Liver (tissue), 9 donors: ENCODE results near the gene CCDC91. TPM values are rescaled to one million over a fixed set of nuclear protein-coding genes. Genes with fewer than 3 reads are reported as not detected.

Experiments
- DNase-seq: peaks from one replicate; pipeline ENCODE4 v3.0.0-alpha.2; 2017; ENCODE audit warnings: low spot score
- H3K27ac ChIP-seq, 2 donors: one replicate each; pipeline ENCODE4 v1.7.0; 2013; ENCODE audit warnings: inconsistent platforms in 2 of 2, low read length in 2 of 2, control low read depth in 1 of 2, low read depth in 1 of 2, mild to moderate bottlenecking in 1 of 2
- H3K27me3 ChIP-seq, 4 donors: one replicate each; pipeline versions ENCODE4 v1.6.1 to v1.7.0; 2013; ENCODE audit warnings: low read length in 3 of 4, inconsistent platforms in 1 of 4, mild to moderate bottlenecking in 1 of 4, moderate library complexity in 1 of 4; ENCODE audit not compliant: control insufficient read depth in 4 of 4, insufficient read depth in 4 of 4
- H3K36me3 ChIP-seq, 4 donors: one replicate each; pipeline versions ENCODE4 v1.6.1 to v1.7.0; 2013; ENCODE audit warnings: low read length in 3 of 4, mild to moderate bottlenecking in 3 of 4, low read depth in 1 of 4, moderate library complexity in 1 of 4; ENCODE audit not compliant: control insufficient read depth in 4 of 4, insufficient read depth in 3 of 4
- H3K4me1 ChIP-seq, 4 donors: one replicate each; pipeline versions ENCODE4 v1.6.1 to v1.7.0; 2013; ENCODE audit warnings: low read length in 3 of 4, mild to moderate bottlenecking in 3 of 4, moderate library complexity in 1 of 4; ENCODE audit not compliant: control insufficient read depth in 4 of 4, insufficient read depth in 4 of 4
- H3K4me3 ChIP-seq, 3 donors: one replicate each; pipeline versions ENCODE4 v1.6.1 to v1.7.0; 2013; ENCODE audit warnings: low read length in 3 of 3, control low read depth in 1 of 3, low read depth in 1 of 3, mild to moderate bottlenecking in 1 of 3
- H3K9ac ChIP-seq, 2 donors: one replicate each; pipeline ENCODE4 v1.7.0; 2013; ENCODE audit warnings: low read length in 2 of 2, mild to moderate bottlenecking in 2 of 2, moderate library complexity in 2 of 2, control low read depth in 1 of 2, low read depth in 1 of 2
- H3K9me3 ChIP-seq, 4 donors: one replicate each; pipeline versions ENCODE4 v1.6.1 to v1.7.0; 2013; ENCODE audit warnings: low read length in 3 of 4; ENCODE audit not compliant: control insufficient read depth in 4 of 4
- ATF3 ChIP-seq: IDR thresholded peaks from 2 replicates; pipeline ENCODE4 v1.6.1; 2016; ENCODE audit warnings: antibody characterized with exemption
- EGR1 ChIP-seq, 2 donors: IDR thresholded peaks; 2 replicates each; pipeline ENCODE4 v1.6.1; 2016 to 2018; ENCODE audit warnings: antibody characterized with exemption in 2 of 2, low read depth in 2 of 2
- FOXA1 ChIP-seq: IDR thresholded peaks from 2 replicates; pipeline ENCODE4 v1.6.1; 2016; ENCODE audit warnings: antibody characterized with exemption
- GABPA ChIP-seq, 2 donors: IDR thresholded peaks in 1 of 2; conservative IDR thresholded peaks in 1 of 2; 2 replicates each; pipeline ENCODE4 v1.6.1; 2016; ENCODE audit warnings: antibody characterized with exemption in 2 of 2, mild to moderate bottlenecking in 1 of 2, moderate library complexity in 1 of 2
- HNF4A ChIP-seq, 2 donors: conservative IDR thresholded peaks; 2 replicates each; pipeline ENCODE4 v1.6.1; 2016; ENCODE audit warnings: antibody characterized with exemption in 2 of 2, mild to moderate bottlenecking in 2 of 2
- JUND ChIP-seq, 2 donors: IDR thresholded peaks; 2 replicates each; pipeline ENCODE4 v1.6.1; 2016; ENCODE audit warnings: antibody characterized with exemption in 2 of 2
- MAX ChIP-seq: IDR thresholded peaks from 2 replicates; pipeline ENCODE4 v1.6.1; 2016; ENCODE audit warnings: antibody characterized with exemption
- NR2F2 ChIP-seq: IDR thresholded peaks from 2 replicates; pipeline ENCODE4 v1.6.1; 2016; ENCODE audit warnings: antibody characterized with exemption
- RAD21 ChIP-seq, 2 donors: IDR thresholded peaks; 2 replicates each; pipeline ENCODE4 v1.6.1; 2016; ENCODE audit warnings: antibody characterized with exemption in 2 of 2, mild to moderate bottlenecking in 2 of 2
- RXRA ChIP-seq, 2 donors: IDR thresholded peaks; 2 replicates each; pipeline ENCODE4 v1.6.1; 2017 to 2018; ENCODE audit warnings: antibody characterized with exemption in 2 of 2, mild to moderate bottlenecking in 1 of 2
- SP1 ChIP-seq: IDR thresholded peaks from 2 replicates; pipeline ENCODE4 v1.6.1; 2018; ENCODE audit warnings: antibody characterized with exemption, mild to moderate bottlenecking
- TAF1 ChIP-seq: conservative IDR thresholded peaks from 2 replicates; pipeline ENCODE4 v1.6.1; 2016; ENCODE audit warnings: antibody characterized with exemption, mild to moderate bottlenecking
- YY1 ChIP-seq: IDR thresholded peaks from 2 replicates; pipeline ENCODE4 v1.6.1; 2016; ENCODE audit warnings: antibody characterized with exemption, mild to moderate bottlenecking
- WGBS: extraction: QIAGEN DNeasy Blood & Tissue Kit; methylation state at CpG from one replicate; pipeline ENCODE4 v1.1.7; 2013; 5-methylcytosine and 5-hydroxymethylcytosine counted together
- polyA plus RNA-seq, 2 donors: library from polyadenylated mRNA; stranded (reverse) in 1 of 2; unstranded in 1 of 2; fragments of 200-250 nt in 1 of 2; fragments of >200 nt in 1 of 2; fragmentation: Nextera tagmentation in 1 of 2; extraction: Ambion mirVana in 1 of 2; gene quantifications; one replicate each; pipeline versions ENCODE4 v1.2.1 to v1.2.3, GENCODE V29; 2013 to 2015
- total RNA-seq, 2 donors: library from RNA; depleted of rRNA; stranded (reverse); fragments of >200 nt; gene quantifications; one replicate each; pipeline ENCODE4 v1.2.3, GENCODE V29; 2014
- TF ChIP-seq, protein P1 (sequence below): fragments of 150-350 bp; IDR thresholded peaks from 2 replicates; pipeline ENCODE4 v1.5.1; 2017; ENCODE audit warnings: improper control_type of control experiment, low read depth, low read length; ENCODE audit not compliant: missing input control
- TF ChIP-seq, protein P2 (sequence below): IDR thresholded peaks from 2 replicates; pipeline ENCODE4 v1.6.1; 2016; ENCODE audit warnings: antibody characterized with exemption, mild to moderate bottlenecking
- donor health status: healthy.
- donor health status: healthy.
- donor health status: healthy.
- donor health status: healthy.
- donor health status: healthy.

Gene CCDC91
- total and polyA plus RNA-seq, 4 donors, result 8.4 to 29.0 (median 15.1) TPM

DNA sequence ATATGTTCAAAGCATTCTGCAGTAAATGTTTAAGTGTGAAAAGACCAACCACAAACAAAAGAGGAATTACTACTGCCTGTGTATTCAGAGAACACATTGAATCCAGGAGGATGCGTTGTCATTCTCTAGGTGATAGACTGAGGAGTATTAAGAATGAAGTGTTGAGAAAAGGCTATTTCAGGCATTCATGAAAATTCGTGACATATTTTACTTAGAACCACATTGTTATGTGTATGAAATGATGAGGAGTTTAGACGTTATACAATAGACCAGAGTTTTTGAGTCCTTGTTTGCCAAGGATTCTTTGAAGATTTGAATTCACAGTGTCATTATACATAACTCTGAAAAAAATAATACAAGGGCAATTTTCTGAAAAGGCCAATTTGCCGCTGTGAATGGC lies 251.8 kb downstream of the CCDC91 start:
- Histone ChIP-seq H3K9ac (no peak overlapping the region), H3K27ac (no peak overlapping the region), H3K36me3 (no peaks in the 10 kb centered on the region), H3K4me1 (no peaks in the 10 kb centered on the region), H3K9me3 (no peaks in the 10 kb centered on the region), H3K4me3 (no peak overlapping the region), H3K27me3 (no peaks in the 10 kb centered on the region)
- TF ChIP-seq GABPA (IDR thresholded peaks at IDR 0.05 in 1 of 2, conservative IDR thresholded peaks at IDR 0.05 in 1 of 2) (no peak), JUND (IDR thresholded peaks at IDR 0.05) (no peak), SP1 (no peak), MAX (no peak), HNF4A (conservative IDR thresholded peaks at IDR 0.05) (no peak), TAF1 (no peak), FOXA1 (no peak), RAD21 (IDR thresholded peaks at IDR 0.05) (no peak), NR2F2 (no peak), YY1 (no peak), ATF3 (no peak)
- TF ChIP-seq, protein P1, sequence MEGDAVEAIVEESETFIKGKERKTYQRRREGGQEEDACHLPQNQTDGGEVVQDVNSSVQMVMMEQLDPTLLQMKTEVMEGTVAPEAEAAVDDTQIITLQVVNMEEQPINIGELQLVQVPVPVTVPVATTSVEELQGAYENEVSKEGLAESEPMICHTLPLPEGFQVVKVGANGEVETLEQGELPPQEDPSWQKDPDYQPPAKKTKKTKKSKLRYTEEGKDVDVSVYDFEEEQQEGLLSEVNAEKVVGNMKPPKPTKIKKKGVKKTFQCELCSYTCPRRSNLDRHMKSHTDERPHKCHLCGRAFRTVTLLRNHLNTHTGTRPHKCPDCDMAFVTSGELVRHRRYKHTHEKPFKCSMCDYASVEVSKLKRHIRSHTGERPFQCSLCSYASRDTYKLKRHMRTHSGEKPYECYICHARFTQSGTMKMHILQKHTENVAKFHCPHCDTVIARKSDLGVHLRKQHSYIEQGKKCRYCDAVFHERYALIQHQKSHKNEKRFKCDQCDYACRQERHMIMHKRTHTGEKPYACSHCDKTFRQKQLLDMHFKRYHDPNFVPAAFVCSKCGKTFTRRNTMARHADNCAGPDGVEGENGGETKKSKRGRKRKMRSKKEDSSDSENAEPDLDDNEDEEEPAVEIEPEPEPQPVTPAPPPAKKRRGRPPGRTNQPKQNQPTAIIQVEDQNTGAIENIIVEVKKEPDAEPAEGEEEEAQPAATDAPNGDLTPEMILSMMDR, result no peak
- TF ChIP-seq, protein P2, sequence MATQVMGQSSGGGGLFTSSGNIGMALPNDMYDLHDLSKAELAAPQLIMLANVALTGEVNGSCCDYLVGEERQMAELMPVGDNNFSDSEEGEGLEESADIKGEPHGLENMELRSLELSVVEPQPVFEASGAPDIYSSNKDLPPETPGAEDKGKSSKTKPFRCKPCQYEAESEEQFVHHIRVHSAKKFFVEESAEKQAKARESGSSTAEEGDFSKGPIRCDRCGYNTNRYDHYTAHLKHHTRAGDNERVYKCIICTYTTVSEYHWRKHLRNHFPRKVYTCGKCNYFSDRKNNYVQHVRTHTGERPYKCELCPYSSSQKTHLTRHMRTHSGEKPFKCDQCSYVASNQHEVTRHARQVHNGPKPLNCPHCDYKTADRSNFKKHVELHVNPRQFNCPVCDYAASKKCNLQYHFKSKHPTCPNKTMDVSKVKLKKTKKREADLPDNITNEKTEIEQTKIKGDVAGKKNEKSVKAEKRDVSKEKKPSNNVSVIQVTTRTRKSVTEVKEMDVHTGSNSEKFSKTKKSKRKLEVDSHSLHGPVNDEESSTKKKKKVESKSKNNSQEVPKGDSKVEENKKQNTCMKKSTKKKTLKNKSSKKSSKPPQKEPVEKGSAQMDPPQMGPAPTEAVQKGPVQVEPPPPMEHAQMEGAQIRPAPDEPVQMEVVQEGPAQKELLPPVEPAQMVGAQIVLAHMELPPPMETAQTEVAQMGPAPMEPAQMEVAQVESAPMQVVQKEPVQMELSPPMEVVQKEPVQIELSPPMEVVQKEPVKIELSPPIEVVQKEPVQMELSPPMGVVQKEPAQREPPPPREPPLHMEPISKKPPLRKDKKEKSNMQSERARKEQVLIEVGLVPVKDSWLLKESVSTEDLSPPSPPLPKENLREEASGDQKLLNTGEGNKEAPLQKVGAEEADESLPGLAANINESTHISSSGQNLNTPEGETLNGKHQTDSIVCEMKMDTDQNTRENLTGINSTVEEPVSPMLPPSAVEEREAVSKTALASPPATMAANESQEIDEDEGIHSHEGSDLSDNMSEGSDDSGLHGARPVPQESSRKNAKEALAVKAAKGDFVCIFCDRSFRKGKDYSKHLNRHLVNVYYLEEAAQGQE, result no peak
- WGBS, result 92% methylated on average over 4 of the region's 4 CpGs
- DNase-seq, result no peak

DNA sequence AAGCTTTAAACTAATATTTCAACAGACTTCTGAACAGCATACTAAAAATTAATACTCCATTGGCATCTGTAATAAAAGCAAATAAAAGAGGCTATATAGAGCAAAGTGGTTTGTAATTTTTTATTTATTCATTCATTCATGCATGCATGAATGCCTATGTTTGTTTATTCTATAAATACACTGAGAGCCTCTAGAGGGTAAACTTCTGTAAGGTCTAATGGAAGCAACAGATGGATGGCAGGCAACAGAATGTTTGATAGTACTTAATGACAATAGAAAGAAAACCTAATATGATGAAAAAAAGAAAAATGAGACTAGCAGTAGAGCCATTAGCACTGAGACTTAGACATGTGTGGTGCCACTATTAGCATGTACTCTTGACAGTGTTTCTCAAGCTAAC lies 253.1 kb downstream of the CCDC91 start:
- no peak for DNase-seq
- TF ChIP-seq TAF1 (no peak), EGR1 (IDR thresholded peaks at IDR 0.05; ENCODE audit: low read depth in 2 of 2) (no peak), SP1 (no peak), FOXA1 (no peak), JUND (IDR thresholded peaks at IDR 0.05) (no peak), NR2F2 (no peak), RXRA (IDR thresholded peaks at IDR 0.05) (no peak)
- Histone ChIP-seq H3K36me3 (no peaks in the 10 kb centered on the region), H3K27ac (no peak overlapping the region), H3K4me3 (no peak overlapping the region), H3K9me3 (no peaks in the 10 kb centered on the region), H3K27me3 (no peaks in the 10 kb centered on the region), H3K9ac (no peak overlapping the region), H3K4me1 (no peaks in the 10 kb centered on the region)
